K562 (cell line): ENCODE results near the gene ENTR1. TPM values are rescaled to one million over a fixed set of nuclear protein-coding genes. Genes with fewer than 3 reads are reported as not detected.

Experiments used
- CEBPZ ChIP-seq: fragments of 150-350 bp; IDR thresholded peaks from 2 replicates; pipeline ENCODE4 v1.6.1; 2014; ENCODE audit warnings: low read depth, mild to moderate bottlenecking, low read length, borderline replicate concordance
- CGGBP1 ChIP-seq: fragments of 250-450 bp; sonication (Bioruptor Pico); IDR thresholded peaks from 2 replicates; pipeline ENCODE4 v1.9.0; 2021; ENCODE audit warnings: mild to moderate bottlenecking
- DACH1 ChIP-seq: fragments of 450-650 bp; IDR thresholded peaks from 2 replicates; pipeline ENCODE4 v1.6.1; 2018; ENCODE audit not compliant: partially characterized antibody
- ELF2 ChIP-seq: fragments of 250-450 bp; sonication (Bioruptor Pico); IDR thresholded peaks from 2 replicates; pipeline ENCODE4 v1.5.0; 2021; ENCODE audit warnings: mild to moderate bottlenecking
- FOXA3 ChIP-seq, 2 experiments: fragments of 450-650 bp in 1 of 2; sonication (generic) in 1 of 2; formaldehyde crosslinking; IDR thresholded peaks in 1 of 2; conservative IDR thresholded peaks in 1 of 2; 2 replicates each; pipeline versions ENCODE4 v1.4.0 to v1.8.0; 2020 to 2022; ENCODE audit warnings: mild to moderate bottlenecking in 2 of 2, missing genetic modification reagents in 1 of 2
- KDM2B ChIP-seq: fragments of 250-450 bp; sonication (Bioruptor Pico); IDR thresholded peaks from 2 replicates; pipeline ENCODE4 v1.8.0; 2021; ENCODE audit warnings: mild to moderate bottlenecking, moderate library complexity
- MTA3 ChIP-seq: fragments of 450-650 bp; formaldehyde crosslinking; IDR thresholded peaks from 2 replicates; pipeline ENCODE4 v1.6.1; 2017; ENCODE audit warnings: mild to moderate bottlenecking, borderline replicate concordance
- NEUROD1 ChIP-seq: fragments of 150-350 bp; IDR thresholded peaks from 2 replicates; pipeline ENCODE4 v1.6.1; 2014; ENCODE audit warnings: borderline replicate concordance, low read length, low read depth; ENCODE audit not compliant: partially characterized antibody
- PHB2 ChIP-seq: fragments of 450-650 bp; IDR thresholded peaks from 2 replicates; pipeline ENCODE4 v1.6.1; 2017; ENCODE audit warnings: low read depth
- PPARD ChIP-seq: fragments of 250-450 bp; sonication (Bioruptor Pico); IDR thresholded peaks from 2 replicates; pipeline ENCODE4 v1.8.0; 2022; ENCODE audit warnings: inconsistent platforms, mild to moderate bottlenecking, moderate library complexity
- RAD51 ChIP-seq: fragments of 450-650 bp; IDR thresholded peaks from 2 replicates; pipeline ENCODE4 v1.7.1; 2016; ENCODE audit warnings: low read depth, mild to moderate bottlenecking, borderline replicate concordance
- XRCC5 ChIP-seq: fragments of 200-400 bp; formaldehyde crosslinking; IDR thresholded peaks from 2 replicates; pipeline ENCODE4 v1.6.1; 2017; ENCODE audit warnings: low read depth, mild to moderate bottlenecking, low read length
- ZBTB43 ChIP-seq: sonication (generic); formaldehyde crosslinking; IDR thresholded peaks from 2 replicates; pipeline ENCODE4 v1.8.0; 2023; ENCODE audit warnings: mild to moderate bottlenecking, missing genetic modification reagents
- ZNF217 ChIP-seq: sonication (generic); formaldehyde crosslinking; IDR thresholded peaks from 2 replicates; pipeline ENCODE4 v1.8.0; 2022; ENCODE audit warnings: mild to moderate bottlenecking, missing genetic modification reagents
- ZNF41 ChIP-seq: fragments of 250-450 bp; sonication (Bioruptor Pico); conservative IDR thresholded peaks from 2 replicates; pipeline ENCODE4 v1.4.0; 2020; ENCODE audit warnings: mild to moderate bottlenecking
- ZNF592 ChIP-seq: fragments of 450-650 bp; IDR thresholded peaks from 2 replicates; pipeline ENCODE4 v1.6.1; 2017; ENCODE audit warnings: antibody characterized with exemption, mild to moderate bottlenecking
- ZNF655 ChIP-seq: fragments of 250-450 bp; sonication (Bioruptor Pico); IDR thresholded peaks from 2 replicates; pipeline ENCODE4 v1.5.0; 2021
- polyA plus RNA-seq, 8 experiments: library from polyadenylated mRNA; depleted of rRNA in 4 of 8; stranded (reverse) in 5 of 8; unstranded in 3 of 8; fragments of >200 nt; fragmentation: Nextera tagmentation in 2 of 8; fragmentation: Illumina TruSeq in 1 of 8; extraction: Ambion mirVana in 2 of 8; extraction: Trizol in 1 of 8; gene quantifications; 2 replicates each; pipeline versions ENCODE4 v1.2.1 to v1.2.3, GENCODE V29; 2011 to 2014; ENCODE audit warnings: inconsistent platforms in 1 of 8, missing spikeins in 1 of 8
- total RNA-seq, 7 experiments: library from RNA; depleted of rRNA in 6 of 7; stranded (reverse); fragments of >200 nt in 6 of 7; fragmentation: Illumina TruSeq in 2 of 7; extraction: Trizol in 2 of 7; gene quantifications; 2 replicates each; pipeline versions ENCODE4 v1.2.1 to v1.2.3, GENCODE V29; 2011 to 2021; ENCODE audit warnings: low replicate concordance in 1 of 7

Gene ENTR1
- total and polyA plus RNA-seq, 9 of the 15 experiments (the other 6 are each of a cell fraction or from before 2014, with no cell fraction given): 6.7 to 106 (median 72.6) TPM

- no peak for TF ChIP-seq PHB2
- no peak for TF ChIP-seq ZNF655 (CRISPR knock-in tag)
- no peak for TF ChIP-seq RAD51
- no peak for TF ChIP-seq ZBTB43
- no peak for TF ChIP-seq KDM2B (CRISPR knock-in tag)
- TF ChIP-seq ZNF41 (CRISPR knock-in tag): no peak
- TF ChIP-seq ZNF217 (CRISPR knock-in tag): no peak
- no peak for TF ChIP-seq ZNF592
- TF ChIP-seq ELF2: no peak
- TF ChIP-seq XRCC5: no peak
- TF ChIP-seq FOXA3 (CRISPR knock-in tag; conservative IDR thresholded peaks at IDR 0.05 in 1 of 2, IDR thresholded peaks at IDR 0.05 in 1 of 2): peak in 1 of 2 experiments; percentile 77; a peak in 2 of 4 replicates
- no peak for TF ChIP-seq CGGBP1
- TF ChIP-seq PPARD (CRISPR knock-in tag): no peak
- no peak for TF ChIP-seq NEUROD1
- no peak for TF ChIP-seq DACH1
- no peak for TF ChIP-seq CEBPZ
- TF ChIP-seq MTA3: peak; percentile 87
Observed at GRCh38 chr9:136363949-136364748, 46.3 kb downstream of the ENTR1 start (continued).
